Panc1 (cell line): Measurements from ENCODE around the gene TLR6. TPM values are rescaled to one million over a fixed set of nuclear protein-coding genes. Genes with fewer than 3 reads are reported as not detected.

Experiments used
- ATAC-seq: fragments of 200-7000 bp; cut with Tn5 transposase; 2 replicates; pipeline ENCODE4 v1.9.1; 2020; ENCODE audit warnings: mild to moderate bottlenecking, moderate library complexity
- BruUV-seq: library from RNA; stranded (reverse); fragments of 400-500 nt; replicated peaks from 2 replicates; lab custom pipeline; 2021; lab: Mats Ljungman, UMichigan
- CTCF ChIA-PET: fragments of 300-600 bp; sonication (Branson Sonifier 250); formaldehyde crosslinking; loops from one replicate; lab custom pipeline; 2022; ENCODE audit warnings: antibody characterized with exemption; lab: Charles Lee
- POLR2A ChIA-PET: fragments of 300-600 bp; sonication (Branson Sonifier 250); formaldehyde crosslinking; loops from one replicate; lab custom pipeline; 2022; ENCODE audit warnings: antibody characterized with exemption; lab: Charles Lee
- DNase-seq: peaks from one replicate; pipeline ENCODE4 v3.0.0-alpha.2; 2010; ENCODE audit warnings: low read depth, low spot score
- H3K27ac ChIP-seq: 2 replicates; pipeline ENCODE4 v1.5.1; 2011; ENCODE audit warnings: mild to moderate bottlenecking, low read length, inconsistent platforms
- H3K27me3 ChIP-seq: fragments of 200-500 bp; sonication (Bioruptor generic); 2 replicates; pipeline ENCODE4 v1.6.0; 2014; ENCODE audit warnings: low read length, inconsistent platforms; ENCODE audit not compliant: control insufficient read depth, insufficient read depth
- H3K36me3 ChIP-seq: fragments of 200-500 bp; sonication (Bioruptor generic); 2 replicates; pipeline ENCODE4 v1.5.1; 2014; ENCODE audit warnings: inconsistent platforms, mild to moderate bottlenecking, low read length, moderate library complexity; ENCODE audit not compliant: control insufficient read depth, insufficient read depth
- H3K4me1 ChIP-seq: 2 replicates; pipeline ENCODE4 v1.5.1; 2011; ENCODE audit warnings: inconsistent platforms, mild to moderate bottlenecking, low read length, moderate library complexity; ENCODE audit not compliant: control insufficient read depth, insufficient read depth
- H3K4me3 ChIP-seq, 2 experiments: 2 replicates each; pipeline ENCODE4 v1.5.1; 2011 to 2012; ENCODE audit warnings: low read depth in 2 of 2, low read length in 2 of 2, mild to moderate bottlenecking in 2 of 2, inconsistent platforms in 1 of 2, moderate library complexity in 1 of 2
- H3K9me3 ChIP-seq: fragments of 200-500 bp; sonication (Bioruptor generic); 2 replicates; pipeline ENCODE4 v1.5.1; 2014; ENCODE audit warnings: low read depth, mild to moderate bottlenecking, inconsistent platforms, low read length, moderate library complexity; ENCODE audit not compliant: control insufficient read depth, insufficient read depth
- CTCF ChIP-seq: fragments of 450-650 bp; IDR thresholded peaks from 2 replicates; pipeline ENCODE4 v1.5.1; 2017; ENCODE audit warnings: mild to moderate bottlenecking
- POLR2AphosphoS5 ChIP-seq: IDR thresholded peaks from 2 replicates; pipeline ENCODE4 v1.6.1; 2012; ENCODE audit warnings: mild to moderate bottlenecking, low read depth, low read length, moderate library complexity
- REST ChIP-seq, 2 experiments: IDR thresholded peaks; 2 replicates each; pipeline ENCODE4 v1.6.1; 2011 to 2012; ENCODE audit warnings: low read depth in 2 of 2, control low read depth in 1 of 2, low read length in 1 of 2, mild to moderate bottlenecking in 1 of 2, moderate library complexity in 1 of 2; ENCODE audit not compliant: insufficient read depth in 1 of 2
- SIN3A ChIP-seq: IDR thresholded peaks from 2 replicates; pipeline ENCODE4 v1.6.1; 2012; ENCODE audit warnings: low read depth, mild to moderate bottlenecking, low read length, moderate library complexity, borderline replicate concordance; ENCODE audit not compliant: insufficient read depth
- TCF7L2 ChIP-seq: IDR thresholded peaks from 2 replicates; pipeline ENCODE4 v1.6.1; 2011; ENCODE audit warnings: mild to moderate bottlenecking, low read depth, low read length, inconsistent platforms
- in situ Hi-C: cut with HindIII; loops from 2 replicates; pipeline ENCODE4 v1.10.0; 2016; ENCODE audit warnings: low sequenced_read_pairs, low pct_unique_long_range_greater_than_20kb
- intact Hi-C: fragments of 100-400 bp; cut with micrococcal nuclease; formaldehyde crosslinking; loops from one replicate; pipeline ENCODE4 v1.10.0; 2022; ENCODE audit not compliant: unreplicated experiment
- total RNA-seq: library from RNA; stranded (reverse); gene quantifications from one replicate; pipeline ENCODE4 v1.2.1, GENCODE V29; 2021; ENCODE audit not compliant: unreplicated experiment

TLR6 gene
- total RNA-seq, 1 experiment from 2014 or later = 1.1 TPM

GRCh38 chr4:38872620-38873019 lies 16.0 kb upstream of the TLR6 start:
- H3K4me1 ChIP-seq = peaks cover 11% of the 10 kb centered on the region
- DNase-seq = no peak
- POLR2A ChIA-PET = no interaction called here
- no peak for ATAC-seq
- H3K4me3 ChIP-seq = no peak overlapping the region
- in situ Hi-C loops (no loop called here), intact Hi-C loops (no loop called here)
- peaks cover 4% of the 10 kb centered on the region; the same call in 1 of the 2 replicates for H3K36me3 ChIP-seq
- H3K27ac ChIP-seq = no peak overlapping the region
- CTCF ChIA-PET = no interaction called here
- no peaks in the 10 kb centered on the region for H3K27me3 ChIP-seq
- no peak for TF ChIP-seq REST (IDR thresholded peaks at IDR 0.05; ENCODE audit: insufficient read depth in 1 of 2, low read depth in 2 of 2, low read length in 1 of 2)
- TF ChIP-seq TCF7L2 = no peak
- no peak for TF ChIP-seq SIN3A
- TF ChIP-seq CTCF = no peak
- BruUV-seq = no TSS peak
- no peaks in the 10 kb centered on the region for H3K9me3 ChIP-seq

DNA sequence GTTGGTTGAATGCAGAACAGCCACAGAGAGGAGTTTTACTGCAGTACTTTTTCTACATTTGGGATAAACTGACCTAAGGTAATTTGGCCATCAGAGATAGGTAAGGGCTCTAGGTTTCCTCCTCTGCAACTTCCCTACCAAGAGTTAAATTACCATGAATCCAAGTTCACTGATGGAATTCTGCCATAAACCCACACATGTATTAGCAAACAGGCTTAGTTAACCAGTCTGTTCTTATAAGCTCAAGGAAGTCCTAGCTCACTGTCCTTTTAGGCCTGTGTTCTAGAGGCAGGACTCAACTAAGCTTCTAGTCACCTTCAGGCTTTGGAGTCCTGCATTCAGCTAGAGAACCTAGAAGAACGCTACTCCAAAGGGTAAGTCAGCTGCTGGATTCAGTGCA lies 15.0 kb upstream of the TLR6 start:
- peaks cover 11% of the 10 kb centered on the region for H3K4me1 ChIP-seq
- DNase-seq (no peak), ATAC-seq (no peak)
- POLR2A ChIA-PET = no interaction called here
- TF ChIP-seq SIN3A (no peak), POLR2AphosphoS5 (no peak), TCF7L2 (no peak), CTCF (no peak), REST (IDR thresholded peaks at IDR 0.05; ENCODE audit: insufficient read depth in 1 of 2, low read depth in 2 of 2, low read length in 1 of 2) (no peak)
- H3K27me3 ChIP-seq = no peaks in the 10 kb centered on the region
- H3K36me3 ChIP-seq = peaks cover 4% of the 10 kb centered on the region; the same call in 1 of the 2 replicates
- H3K4me3 ChIP-seq = no peak overlapping the region
- in situ Hi-C loops = no loop called here
- no TSS peak for BruUV-seq
- H3K27ac ChIP-seq = no peak overlapping the region
- CTCF ChIA-PET = no interaction called here
- intact Hi-C loops = no loop called here
- H3K9me3 ChIP-seq = no peaks in the 10 kb centered on the region
